ENCODE results near the gene MRPS10. TPM values are rescaled to one million over a fixed set of nuclear protein-coding genes. Genes with fewer than 3 reads are reported as not detected.
A peak's percentile ranks its signal among the peaks of the same experiment; 100 is the strongest.

The MRPS10 gene
- total and polyA plus RNA-seq, 8 donors = 8.5 to 38.2 (median 22.7) TPM

DNA sequence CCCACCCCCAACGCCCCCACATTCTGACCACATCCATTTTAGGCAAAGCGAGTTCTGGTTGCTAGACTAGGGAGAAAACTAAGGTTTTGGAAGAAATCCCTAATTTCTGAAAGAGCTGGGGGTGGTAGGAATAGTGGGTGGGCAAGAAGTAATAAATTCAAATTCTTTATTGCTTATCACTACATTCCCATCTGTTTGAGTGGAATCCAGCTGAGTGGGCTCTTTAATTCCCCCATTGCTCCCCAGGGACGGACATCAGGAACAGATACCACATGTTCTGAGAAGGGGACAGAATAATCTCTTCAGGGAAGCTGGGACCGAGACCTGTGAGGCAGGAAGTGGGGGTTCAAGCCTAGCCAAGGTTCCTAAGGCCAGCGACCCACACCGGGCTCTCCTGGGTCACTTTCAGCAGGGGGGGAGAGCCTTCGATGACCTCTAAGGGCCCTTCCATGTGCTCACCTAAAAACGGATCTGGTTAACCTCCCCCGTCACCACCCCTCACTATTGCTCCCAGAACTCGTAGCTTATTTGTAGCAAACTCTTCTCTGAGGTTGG is 42.3 kb upstream of the MRPS10 start:
- peak overlapping the region in 4 of 5 donors; percentile 13 to 44 (median 40) for H3K27ac ChIP-seq
- TF ChIP-seq POLR2AphosphoS5 (IDR thresholded peaks at IDR 0.05) (no peak), EP300 (IDR thresholded peaks at IDR 0.05) (no peak), POLR2A (IDR thresholded peaks at IDR 0.05) (no peak)
- TF ChIP-seq, protein P1, sequence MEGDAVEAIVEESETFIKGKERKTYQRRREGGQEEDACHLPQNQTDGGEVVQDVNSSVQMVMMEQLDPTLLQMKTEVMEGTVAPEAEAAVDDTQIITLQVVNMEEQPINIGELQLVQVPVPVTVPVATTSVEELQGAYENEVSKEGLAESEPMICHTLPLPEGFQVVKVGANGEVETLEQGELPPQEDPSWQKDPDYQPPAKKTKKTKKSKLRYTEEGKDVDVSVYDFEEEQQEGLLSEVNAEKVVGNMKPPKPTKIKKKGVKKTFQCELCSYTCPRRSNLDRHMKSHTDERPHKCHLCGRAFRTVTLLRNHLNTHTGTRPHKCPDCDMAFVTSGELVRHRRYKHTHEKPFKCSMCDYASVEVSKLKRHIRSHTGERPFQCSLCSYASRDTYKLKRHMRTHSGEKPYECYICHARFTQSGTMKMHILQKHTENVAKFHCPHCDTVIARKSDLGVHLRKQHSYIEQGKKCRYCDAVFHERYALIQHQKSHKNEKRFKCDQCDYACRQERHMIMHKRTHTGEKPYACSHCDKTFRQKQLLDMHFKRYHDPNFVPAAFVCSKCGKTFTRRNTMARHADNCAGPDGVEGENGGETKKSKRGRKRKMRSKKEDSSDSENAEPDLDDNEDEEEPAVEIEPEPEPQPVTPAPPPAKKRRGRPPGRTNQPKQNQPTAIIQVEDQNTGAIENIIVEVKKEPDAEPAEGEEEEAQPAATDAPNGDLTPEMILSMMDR (IDR thresholded peaks at IDR 0.05) = no peak
- no peaks in the 10 kb centered on the region for H3K27me3 ChIP-seq
- peak in 1 of 2 donors; percentile 45 for DNase-seq
- peaks cover 6 to 26% (median 11%) of the 10 kb centered on the region in 4 donors for H3K4me1 ChIP-seq
- WGBS, 5 donors = 72 to 81% (median 79%) methylated on average over 10 of the region's 10 CpGs
- intact Hi-C loops (cut with DNase I; ENCODE audit: low total_unique reads) = loop anchor here (10.0 kb wide), 1 partner anchor 275 kb away; no protein-coding TSS in a partner anchor
- peaks cover 5 to 53% (median 47%) of the 10 kb centered on the region in 4 donors for H3K36me3 ChIP-seq
- H3K4me3 ChIP-seq = no peak overlapping the region
- H3K9me3 ChIP-seq = no peaks in the 10 kb centered on the region

GRCh38 chr6:42259286-42259685 is 41.6 kb upstream of the MRPS10 start:
- DNase-seq = no peak
- no peaks in the 10 kb centered on the region for H3K27me3 ChIP-seq
- WGBS, 5 donors = 93 to 98% (median 95%) methylated on average over 30 to 31 of the region's 31 CpGs
- H3K36me3 ChIP-seq = peaks cover 11 to 59% (median 53%) of the 10 kb centered on the region in 4 donors
- H3K27ac ChIP-seq = peak overlapping the region in 1 of 5 donors; percentile 13
- no peaks in the 10 kb centered on the region for H3K9me3 ChIP-seq
- intact Hi-C loops (cut with DNase I; ENCODE audit: low total_unique reads) = loop anchor here (10.0 kb wide), 1 partner anchor 276 kb away; no protein-coding TSS in a partner anchor
- H3K4me1 ChIP-seq = peaks cover 6 to 24% (median 9%) of the 10 kb centered on the region in 4 donors
- TF ChIP-seq POLR2AphosphoS5 (IDR thresholded peaks at IDR 0.05) = no peak
- TF ChIP-seq, protein P1 (IDR thresholded peaks at IDR 0.05) = no peak
- TF ChIP-seq EP300 (IDR thresholded peaks at IDR 0.05) = no peak
- no peak for TF ChIP-seq POLR2A (IDR thresholded peaks at IDR 0.05)
- H3K4me3 ChIP-seq = no peak overlapping the region

GRCh38 chr6:42257614-42258013 is 40.0 kb upstream of the MRPS10 start:
- Histone ChIP-seq H3K4me1 (peaks cover 6 to 30% (median 8%) of the 10 kb centered on the region in 4 donors), H3K9me3 (no peaks in the 10 kb centered on the region), H3K36me3 (peaks cover 17 to 65% (median 60%) of the 10 kb centered on the region in 4 donors), H3K27ac (no peak overlapping the region), H3K27me3 (no peaks in the 10 kb centered on the region), H3K4me3 (no peak overlapping the region)
- intact Hi-C loops (cut with DNase I; ENCODE audit: low total_unique reads) = loop anchor here (10.0 kb wide), 1 partner anchor 277 kb away; no protein-coding TSS in a partner anchor
- TF ChIP-seq POLR2A (IDR thresholded peaks at IDR 0.05) (no peak), EP300 (IDR thresholded peaks at IDR 0.05) (no peak), POLR2AphosphoS5 (IDR thresholded peaks at IDR 0.05) (no peak)
- TF ChIP-seq, protein P1 (IDR thresholded peaks at IDR 0.05) = no peak
- 87 to 98% (median 92%) methylated on average over 3 of the region's 3 CpGs for WGBS, 5 donors
- no peak for DNase-seq

- Histone ChIP-seq H3K9me3 (no peaks in the 10 kb centered on the region), H3K4me3 (no peak overlapping the region), H3K27me3 (no peaks in the 10 kb centered on the region), H3K36me3 (peaks cover 17 to 66% (median 59%) of the 10 kb centered on the region in 4 donors), H3K27ac (no peak overlapping the region), H3K4me1 (peaks cover 9 to 35% (median 13%) of the 10 kb centered on the region in 4 donors)
- no peak for TF ChIP-seq POLR2A (IDR thresholded peaks at IDR 0.05)
- no peak for TF ChIP-seq POLR2AphosphoS5 (IDR thresholded peaks at IDR 0.05)
- no peak for TF ChIP-seq EP300 (IDR thresholded peaks at IDR 0.05)
- TF ChIP-seq, protein P1 (IDR thresholded peaks at IDR 0.05) = no peak
- WGBS, 5 donors = 61 to 72% (median 67%) methylated on average over 3 of the region's 3 CpGs
- DNase-seq = no peak
- intact Hi-C loops (cut with DNase I; ENCODE audit: low total_unique reads) = loop anchor here (10.0 kb wide), 1 partner anchor 278 kb away; no protein-coding TSS in a partner anchor
Observed at GRCh38 chr6:42257063-42257462, 39.4 kb upstream of the MRPS10 start.

Measured in stomach (tissue), 9 donors.